Measurements from ENCODE around the gene NDUFS3.

Gene NDUFS3

DNA sequence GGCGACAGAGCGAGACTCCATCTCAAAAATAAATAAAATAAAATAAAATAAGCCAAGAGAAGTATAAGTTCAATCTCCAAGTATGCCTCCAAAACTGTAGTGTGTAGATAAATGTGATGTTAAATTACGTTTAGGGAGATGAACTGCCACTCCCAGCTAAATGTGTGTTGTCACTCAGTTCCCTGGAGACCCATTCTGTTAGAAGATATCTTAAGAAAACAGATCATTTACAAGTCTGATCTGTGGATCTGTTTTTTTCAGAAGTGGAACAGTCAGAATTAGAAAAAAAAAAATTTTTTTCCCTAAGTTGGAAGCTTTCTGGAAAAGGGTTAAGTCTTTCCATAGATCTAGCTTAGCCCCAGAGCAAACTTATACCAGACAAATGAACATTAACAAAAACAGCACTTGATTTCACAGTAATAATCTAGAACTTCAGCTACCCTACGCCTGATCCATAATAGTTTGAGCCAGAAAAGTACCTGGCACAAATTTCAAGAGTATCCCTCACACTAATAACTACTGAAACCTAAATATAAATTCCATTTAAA is 44.1 kb upstream of the NDUFS3 start:
- Histone ChIP-seq H3K79me2 (ENCODE audit: insufficient read depth, low read length) (peaks cover 100% of the 10 kb centered on the region), H3K9me2 (replicated peaks; ENCODE audit: low read depth, low read length) (no peaks in the 10 kb centered on the region), H3K9ac (ENCODE audit: low read depth, low read length, poor library complexity, severe bottlenecking) (no peak overlapping the region), H3K4me3 (ENCODE audit: low read length, poor library complexity, severe bottlenecking) (no peak overlapping the region), H3K27me3 (ENCODE audit: insufficient read depth, low read length, poor library complexity, severe bottlenecking) (no peaks in the 10 kb centered on the region), H2AFZ (ENCODE audit: low read length) (no peak overlapping the region), H3K9me3 (ENCODE audit: insufficient read depth, low read depth, low read length) (no peaks in the 10 kb centered on the region), H3F3A (ENCODE audit: low read depth) (0 out of 2 replicates have a peak, but pooled peaks cover under 1% of the 10 kb centered on the region), H3K36me3 (ENCODE audit: insufficient read depth, low read length) (peaks cover 21% of the 10 kb centered on the region; the same call in 1 of the 2 replicates), H3K4me1 (ENCODE audit: insufficient read depth, low read length, poor library complexity, severe bottlenecking) (peaks cover 8% of the 10 kb centered on the region), H3K4me2 (ENCODE audit: low read depth, low read length, poor library complexity, severe bottlenecking) (no peak overlapping the region), H4K20me1 (ENCODE audit: insufficient read depth, low read length, poor library complexity, severe bottlenecking) (peaks cover 91% of the 10 kb centered on the region)
- TF ChIP-seq EZH2phosphoT487 (IDR thresholded peaks at IDR 0.05; ENCODE audit: borderline replicate concordance) = no peak
- TF ChIP-seq, protein P1, sequence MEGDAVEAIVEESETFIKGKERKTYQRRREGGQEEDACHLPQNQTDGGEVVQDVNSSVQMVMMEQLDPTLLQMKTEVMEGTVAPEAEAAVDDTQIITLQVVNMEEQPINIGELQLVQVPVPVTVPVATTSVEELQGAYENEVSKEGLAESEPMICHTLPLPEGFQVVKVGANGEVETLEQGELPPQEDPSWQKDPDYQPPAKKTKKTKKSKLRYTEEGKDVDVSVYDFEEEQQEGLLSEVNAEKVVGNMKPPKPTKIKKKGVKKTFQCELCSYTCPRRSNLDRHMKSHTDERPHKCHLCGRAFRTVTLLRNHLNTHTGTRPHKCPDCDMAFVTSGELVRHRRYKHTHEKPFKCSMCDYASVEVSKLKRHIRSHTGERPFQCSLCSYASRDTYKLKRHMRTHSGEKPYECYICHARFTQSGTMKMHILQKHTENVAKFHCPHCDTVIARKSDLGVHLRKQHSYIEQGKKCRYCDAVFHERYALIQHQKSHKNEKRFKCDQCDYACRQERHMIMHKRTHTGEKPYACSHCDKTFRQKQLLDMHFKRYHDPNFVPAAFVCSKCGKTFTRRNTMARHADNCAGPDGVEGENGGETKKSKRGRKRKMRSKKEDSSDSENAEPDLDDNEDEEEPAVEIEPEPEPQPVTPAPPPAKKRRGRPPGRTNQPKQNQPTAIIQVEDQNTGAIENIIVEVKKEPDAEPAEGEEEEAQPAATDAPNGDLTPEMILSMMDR (conservative IDR thresholded peaks at IDR 0.05; ENCODE audit: low read length) = no peak

- H3K36me3 ChIP-seq (ENCODE audit: insufficient read depth, low read length) = peaks cover 17% of the 10 kb centered on the region; the same call in 1 of the 2 replicates
- no peaks in the 10 kb centered on the region for H3K9me2 ChIP-seq (replicated peaks; ENCODE audit: low read depth, low read length)
- peaks cover 25% of the 10 kb centered on the region for H3K4me1 ChIP-seq (ENCODE audit: insufficient read depth, low read length, poor library complexity, severe bottlenecking)
- no peak overlapping the region for H3K9ac ChIP-seq (ENCODE audit: low read depth, low read length, poor library complexity, severe bottlenecking)
- H3K79me2 ChIP-seq (ENCODE audit: insufficient read depth, low read length) = peaks cover 100% of the 10 kb centered on the region
- H2AFZ ChIP-seq (ENCODE audit: low read length) = no peak overlapping the region
- H3K27me3 ChIP-seq (ENCODE audit: insufficient read depth, low read length, poor library complexity, severe bottlenecking) = no peaks in the 10 kb centered on the region
- peaks cover 91% of the 10 kb centered on the region for H4K20me1 ChIP-seq (ENCODE audit: insufficient read depth, low read length, poor library complexity, severe bottlenecking)
- no peak for TF ChIP-seq EZH2phosphoT487 (IDR thresholded peaks at IDR 0.05; ENCODE audit: borderline replicate concordance)
- TF ChIP-seq, protein P1 (conservative IDR thresholded peaks at IDR 0.05; ENCODE audit: low read length) = no peak
- H3K4me2 ChIP-seq (ENCODE audit: low read depth, low read length, poor library complexity, severe bottlenecking) = no peak overlapping the region
- H3K4me3 ChIP-seq (ENCODE audit: low read length, poor library complexity, severe bottlenecking) = no peak overlapping the region
- H3F3A ChIP-seq (ENCODE audit: low read depth) = 0 out of 2 replicates have a peak, but pooled peaks cover 6% of the 10 kb centered on the region
- H3K9me3 ChIP-seq (ENCODE audit: insufficient read depth, low read depth, low read length) = no peaks in the 10 kb centered on the region
Measured at GRCh38 chr11:47536915-47537314, 42.0 kb upstream of the NDUFS3 start.

DNA sequence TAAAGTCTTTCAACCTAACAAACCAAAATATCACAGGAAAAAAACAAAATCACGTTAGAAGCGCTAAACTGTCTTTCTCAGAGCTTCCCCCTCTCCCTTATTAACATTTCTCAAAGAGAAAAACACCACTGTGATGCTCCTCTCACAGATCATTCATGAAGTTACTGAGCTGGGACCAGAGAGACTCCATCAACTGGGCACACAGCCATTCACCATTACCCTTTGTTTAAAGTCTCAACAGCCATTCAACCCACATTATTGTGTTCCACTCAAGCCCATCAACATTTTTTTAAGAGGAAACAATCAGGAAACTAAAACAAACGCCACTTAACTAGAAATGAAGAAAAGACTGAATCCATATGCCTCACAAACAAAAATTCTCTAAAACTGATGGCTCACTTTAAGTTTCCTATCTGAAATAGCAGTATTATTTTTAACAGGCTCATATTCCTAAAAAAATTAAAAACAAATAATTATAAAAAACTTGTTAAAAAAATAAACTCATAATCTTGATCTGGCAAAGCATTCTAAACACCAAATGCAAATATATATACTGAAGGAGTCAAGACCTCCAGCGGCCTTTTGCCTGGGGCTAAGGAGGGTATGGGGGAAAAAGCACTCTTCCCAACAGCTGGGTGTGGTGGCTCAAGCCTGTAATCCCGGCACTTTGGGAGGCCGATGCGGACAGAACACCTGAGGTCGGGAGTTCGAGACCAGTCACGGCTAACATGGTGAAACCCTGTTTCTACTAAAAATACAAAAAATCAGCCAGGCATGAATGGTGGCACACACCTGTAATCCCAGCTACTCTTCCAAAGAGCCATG is 39.9 kb upstream of the NDUFS3 start:
- H3K36me3 ChIP-seq (ENCODE audit: insufficient read depth, low read length) = peaks cover 13% of the 10 kb centered on the region; the same call in 1 of the 2 replicates
- no peaks in the 10 kb centered on the region for H3K9me3 ChIP-seq (ENCODE audit: insufficient read depth, low read depth, low read length)
- H3K4me3 ChIP-seq (ENCODE audit: low read length, poor library complexity, severe bottlenecking) = no peak overlapping the region
- no peak for TF ChIP-seq EZH2phosphoT487 (IDR thresholded peaks at IDR 0.05; ENCODE audit: borderline replicate concordance)
- TF ChIP-seq, protein P1 (conservative IDR thresholded peaks at IDR 0.05; ENCODE audit: low read length) = no peak
- peak overlapping the region; percentile 36 for H3K4me2 ChIP-seq (ENCODE audit: low read depth, low read length, poor library complexity, severe bottlenecking)
- H3K79me2 ChIP-seq (ENCODE audit: insufficient read depth, low read length) = peaks cover 100% of the 10 kb centered on the region
- no peaks in the 10 kb centered on the region for H3K27me3 ChIP-seq (ENCODE audit: insufficient read depth, low read length, poor library complexity, severe bottlenecking)
- H4K20me1 ChIP-seq (ENCODE audit: insufficient read depth, low read length, poor library complexity, severe bottlenecking) = peaks cover 91% of the 10 kb centered on the region
- 0 out of 2 replicates have a peak, but pooled peaks cover 6% of the 10 kb centered on the region for H3F3A ChIP-seq (ENCODE audit: low read depth)
- peak overlapping the region; percentile 15 for H3K9ac ChIP-seq (ENCODE audit: low read depth, low read length, poor library complexity, severe bottlenecking)
- H2AFZ ChIP-seq (ENCODE audit: low read length) = no peak overlapping the region
- no peaks in the 10 kb centered on the region for H3K9me2 ChIP-seq (replicated peaks; ENCODE audit: low read depth, low read length)
- H3K4me1 ChIP-seq (ENCODE audit: insufficient read depth, low read length, poor library complexity, severe bottlenecking) = peaks cover 36% of the 10 kb centered on the region
